Glutamatergic neuron (in vitro differentiated cells): ENCODE data around the gene ATP11B. TPM values are rescaled to one million over a fixed set of nuclear protein-coding genes. Genes with fewer than 3 reads are reported as not detected.

ENCODE experiments used
- DNase-seq: peaks from one replicate; pipeline ENCODE4 v3.0.0; 2022
- H3K27ac Mint-ChIP-seq: one replicate; pipeline ENCODE4 v1.8.0; 2020; ENCODE audit warnings: mild to moderate bottlenecking, mixed read lengths, inconsistent platforms; ENCODE audit not compliant: unreplicated experiment
- H3K27me3 Mint-ChIP-seq: one replicate; pipeline ENCODE4 v1.8.0; 2020; ENCODE audit warnings: mild to moderate bottlenecking, moderate library complexity, mixed read lengths, inconsistent platforms; ENCODE audit not compliant: unreplicated experiment
- H3K36me3 Mint-ChIP-seq: one replicate; pipeline ENCODE4 v1.8.0; 2020; ENCODE audit warnings: mild to moderate bottlenecking, mixed read lengths, inconsistent platforms; ENCODE audit not compliant: unreplicated experiment
- H3K4me1 Mint-ChIP-seq: one replicate; pipeline ENCODE4 v1.8.0; 2020; ENCODE audit warnings: mild to moderate bottlenecking, low read depth, mixed read lengths, inconsistent platforms; ENCODE audit not compliant: unreplicated experiment
- H3K4me3 Mint-ChIP-seq: one replicate; pipeline ENCODE4 v1.8.0; 2020; ENCODE audit warnings: mild to moderate bottlenecking, mixed read lengths, inconsistent platforms; ENCODE audit not compliant: unreplicated experiment
- H3K9me3 Mint-ChIP-seq: one replicate; pipeline ENCODE4 v1.8.0; 2020; ENCODE audit warnings: mild to moderate bottlenecking, moderate library complexity, mixed read lengths, inconsistent platforms; ENCODE audit not compliant: unreplicated experiment
- total RNA-seq: library from RNA; stranded (reverse); fragmentation: NEBNext Ultra II Directional; extraction: Animal tissue kit (Norgen Biotek cat#: 25700); gene quantifications from one replicate; pipeline ENCODE4 v1.2.1, GENCODE V29; 2021; ENCODE audit not compliant: unreplicated experiment
- TF ChIP-seq, protein P1 (sequence below): fragments of 200-600 bp; sonication (generic); IDR thresholded peaks from one replicate; pipeline ENCODE4 v1.5.0; 2021; ENCODE audit not compliant: partially characterized antibody, unreplicated experiment

The ATP11B gene
- total RNA-seq, 1 donor from 2014 or later: 36.2 TPM

DNA sequence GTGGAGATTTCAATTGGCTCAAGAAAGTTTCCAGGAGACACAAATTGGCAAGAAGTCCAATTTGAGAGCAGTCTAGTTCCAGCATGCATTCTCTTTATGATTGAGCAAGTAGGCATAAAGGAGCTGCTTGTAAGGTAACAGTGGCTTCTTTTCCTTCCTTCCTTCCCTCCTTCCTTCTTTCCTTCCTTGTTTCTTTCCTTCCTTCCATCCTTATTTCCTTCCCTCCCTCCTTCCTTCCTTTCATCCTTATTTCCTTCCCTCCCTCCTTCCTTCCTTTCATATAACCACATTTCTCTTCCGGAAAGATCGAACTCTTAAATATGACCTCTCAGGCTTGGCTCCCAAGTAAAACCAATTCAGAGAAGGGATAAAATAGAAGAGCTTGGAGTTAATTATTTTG, 29.4 kb upstream of the ATP11B start:
- TF ChIP-seq, protein P1, sequence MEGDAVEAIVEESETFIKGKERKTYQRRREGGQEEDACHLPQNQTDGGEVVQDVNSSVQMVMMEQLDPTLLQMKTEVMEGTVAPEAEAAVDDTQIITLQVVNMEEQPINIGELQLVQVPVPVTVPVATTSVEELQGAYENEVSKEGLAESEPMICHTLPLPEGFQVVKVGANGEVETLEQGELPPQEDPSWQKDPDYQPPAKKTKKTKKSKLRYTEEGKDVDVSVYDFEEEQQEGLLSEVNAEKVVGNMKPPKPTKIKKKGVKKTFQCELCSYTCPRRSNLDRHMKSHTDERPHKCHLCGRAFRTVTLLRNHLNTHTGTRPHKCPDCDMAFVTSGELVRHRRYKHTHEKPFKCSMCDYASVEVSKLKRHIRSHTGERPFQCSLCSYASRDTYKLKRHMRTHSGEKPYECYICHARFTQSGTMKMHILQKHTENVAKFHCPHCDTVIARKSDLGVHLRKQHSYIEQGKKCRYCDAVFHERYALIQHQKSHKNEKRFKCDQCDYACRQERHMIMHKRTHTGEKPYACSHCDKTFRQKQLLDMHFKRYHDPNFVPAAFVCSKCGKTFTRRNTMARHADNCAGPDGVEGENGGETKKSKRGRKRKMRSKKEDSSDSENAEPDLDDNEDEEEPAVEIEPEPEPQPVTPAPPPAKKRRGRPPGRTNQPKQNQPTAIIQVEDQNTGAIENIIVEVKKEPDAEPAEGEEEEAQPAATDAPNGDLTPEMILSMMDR: no peak
- H3K36me3 Mint-ChIP-seq: no peaks in the 10 kb centered on the region
- H3K27ac Mint-ChIP-seq: no peak overlapping the region
- no peaks in the 10 kb centered on the region for H3K4me1 Mint-ChIP-seq
- H3K9me3 Mint-ChIP-seq: no peaks in the 10 kb centered on the region
- H3K27me3 Mint-ChIP-seq: peaks cover 2% of the 10 kb centered on the region
- no peak for DNase-seq
- H3K4me3 Mint-ChIP-seq: no peak overlapping the region

DNA sequence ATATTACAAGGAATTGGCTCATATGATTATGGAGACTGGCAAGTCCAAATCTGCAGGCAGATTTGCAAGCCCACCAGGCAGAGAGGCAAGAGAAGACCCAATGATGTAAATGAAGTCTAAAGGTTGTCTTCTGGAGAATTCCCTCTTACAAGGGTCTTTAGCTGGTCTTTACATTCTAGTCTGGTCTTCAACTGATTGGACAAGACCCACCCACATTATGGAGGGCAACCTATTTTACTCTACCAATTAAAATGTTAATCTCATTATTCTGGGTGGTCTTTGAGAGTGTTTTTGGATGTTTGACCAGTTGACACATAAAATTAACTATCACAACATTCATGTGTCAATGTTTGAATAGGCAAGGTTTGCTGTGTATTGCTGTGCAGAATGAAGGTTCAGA, 28.0 kb upstream of the ATP11B start:
- Mint-ChIP-seq H3K27me3 (peaks cover 2% of the 10 kb centered on the region), H3K9me3 (no peaks in the 10 kb centered on the region), H3K4me1 (no peaks in the 10 kb centered on the region), H3K27ac (no peak overlapping the region), H3K4me3 (no peak overlapping the region), H3K36me3 (no peaks in the 10 kb centered on the region)
- DNase-seq: no peak
- TF ChIP-seq, protein P1: no peak

DNA sequence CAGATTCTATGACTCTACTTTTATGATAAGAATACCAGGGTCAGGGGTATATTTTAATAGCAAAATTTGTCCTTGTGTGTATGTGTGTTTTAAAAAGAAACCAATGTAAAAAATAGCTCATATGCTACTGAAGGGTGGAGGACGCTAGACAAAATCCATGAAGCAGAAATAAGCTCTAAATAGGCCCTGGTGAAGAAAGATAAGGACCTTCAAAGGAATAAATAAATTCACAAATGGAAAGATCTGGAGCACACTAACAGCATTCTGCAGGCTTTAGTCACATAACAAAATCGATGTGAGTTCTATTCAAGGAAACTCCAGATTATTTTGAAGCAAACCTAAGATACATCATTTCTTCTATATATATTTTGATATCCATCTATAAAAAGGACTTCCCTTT, 27.2 kb upstream of the ATP11B start:
- TF ChIP-seq, protein P1: no peak
- H3K9me3 Mint-ChIP-seq: no peaks in the 10 kb centered on the region

DNA sequence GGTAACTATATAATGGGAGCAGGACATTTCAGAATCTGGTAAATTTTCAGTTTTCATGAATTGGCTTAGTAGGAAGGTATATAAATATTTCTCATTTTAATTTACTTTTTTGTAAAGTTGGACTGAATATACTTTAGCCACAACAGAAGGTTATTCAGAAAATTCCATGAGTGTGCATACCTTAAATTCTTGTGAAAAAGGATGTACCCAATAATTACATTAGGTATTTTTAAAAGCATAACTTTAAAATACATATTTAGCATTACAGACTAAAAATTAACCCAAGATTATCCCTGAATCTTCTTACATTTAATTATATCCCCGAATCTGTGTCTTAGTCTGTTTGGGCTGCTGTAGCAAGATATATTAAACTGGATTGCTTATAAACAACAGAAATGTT, 24.9 kb upstream of the ATP11B start:
- H3K27me3 Mint-ChIP-seq: peaks cover 2% of the 10 kb centered on the region
- no peak overlapping the region for H3K4me3 Mint-ChIP-seq
- no peaks in the 10 kb centered on the region for H3K9me3 Mint-ChIP-seq
- H3K4me1 Mint-ChIP-seq: no peaks in the 10 kb centered on the region
- no peak for DNase-seq
- H3K36me3 Mint-ChIP-seq: no peaks in the 10 kb centered on the region
- TF ChIP-seq, protein P1: no peak
- no peak overlapping the region for H3K27ac Mint-ChIP-seq

More for the DNA sequence above, 27.2 kb upstream of the ATP11B start:
- Mint-ChIP-seq H3K27ac (no peak overlapping the region), H3K4me1 (no peaks in the 10 kb centered on the region), H3K36me3 (no peaks in the 10 kb centered on the region), H3K4me3 (no peak overlapping the region), H3K27me3 (peaks cover 2% of the 10 kb centered on the region)
- DNase-seq: no peak

DNA sequence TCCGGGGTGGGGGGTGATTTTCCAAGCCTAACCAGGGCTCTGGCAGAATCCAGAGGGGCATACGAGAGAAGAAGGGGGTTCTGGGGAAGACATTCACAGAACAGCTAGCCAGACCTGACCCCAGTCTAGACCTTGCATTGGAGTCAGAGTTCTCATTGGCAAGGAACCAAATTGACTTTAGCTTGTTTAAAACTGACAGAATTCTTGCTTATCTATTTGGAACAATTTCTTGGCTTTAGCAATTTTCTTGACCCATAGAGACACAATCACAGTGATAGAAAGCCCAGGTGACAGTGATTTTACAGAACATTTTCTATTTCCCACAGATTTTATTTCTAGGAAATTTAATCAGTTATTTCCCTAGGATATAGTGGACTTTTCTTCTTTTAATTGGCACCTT, 23.6 kb upstream of the ATP11B start:
- no peak for DNase-seq
- Mint-ChIP-seq H3K9me3 (no peaks in the 10 kb centered on the region), H3K4me1 (no peaks in the 10 kb centered on the region), H3K27ac (no peak overlapping the region), H3K4me3 (no peak overlapping the region), H3K27me3 (peaks cover 2% of the 10 kb centered on the region), H3K36me3 (no peaks in the 10 kb centered on the region)
- TF ChIP-seq, protein P1: no peak
